Mucosa of descending colon (tissue), 3 donors: ENCODE data around the gene RIC1. TPM values are rescaled to one million over a fixed set of nuclear protein-coding genes. Genes with fewer than 3 reads are reported as not detected.

Experiments
- ATAC-seq: fragments of 200-7000 bp; cut with Tn5 transposase; one replicate; pipeline ENCODE4 v1.9.1; 2020; ENCODE audit warnings: mild to moderate bottlenecking, moderate library complexity
- DNase-seq, 3 donors: peaks; one replicate each; pipeline ENCODE4 v3.0.0-alpha.2; 2020
- H3K36me3 ChIP-seq: fragments of 200-600 bp; one replicate; pipeline ENCODE4 v1.8.0; 2021; ENCODE audit warnings: low read depth, mild to moderate bottlenecking
- H3K4me1 ChIP-seq: fragments of 200-600 bp; one replicate; pipeline ENCODE4 v1.8.0; 2021; ENCODE audit warnings: low read depth, mild to moderate bottlenecking
- H3K4me3 ChIP-seq: fragments of 200-600 bp; one replicate; pipeline ENCODE4 v1.8.0; 2021; ENCODE audit warnings: mild to moderate bottlenecking
- H3K9me3 ChIP-seq: fragments of 200-600 bp; one replicate; pipeline ENCODE4 v1.8.0; 2021; ENCODE audit warnings: mild to moderate bottlenecking
- intact Hi-C, 2 donors: fragments of 100-400 bp; cut with DNase I in 1 of 2; cut with micrococcal nuclease in 1 of 2; formaldehyde crosslinking; loops; one replicate each; pipeline versions ENCODE4 v1.11.0 to v1.11.1; 2022; cut with DNase I, micrococcal nuclease
- total RNA-seq, 3 donors: library from RNA; stranded (reverse); fragmentation: NEBNext Ultra II Directional in 2 of 3; extraction: Animal tissue kit (Norgen Biotek cat#: 25700) in 2 of 3; gene quantifications; one replicate each; pipeline versions ENCODE4 v1.2.1 to v1.2.4, GENCODE V29; 2021 to 2023
- TF ChIP-seq, protein P1 (sequence below): fragments of 200-600 bp; IDR thresholded peaks from one replicate; pipeline ENCODE4 v1.8.0; 2022; ENCODE audit warnings: antibody characterized with exemption, mild to moderate bottlenecking
- donor health status: DM: no; HTN: no; CAD: no; lungs with moderate emphysema.
- donor health status: DM: no; HTN: no; CAD: no.
- donor health status: DM: no; HTN: yes; CAD: no.

RIC1 gene
- total RNA-seq, 3 donors from 2014 or later = 15.8 to 22.4 (median 20.2) TPM

DNA sequence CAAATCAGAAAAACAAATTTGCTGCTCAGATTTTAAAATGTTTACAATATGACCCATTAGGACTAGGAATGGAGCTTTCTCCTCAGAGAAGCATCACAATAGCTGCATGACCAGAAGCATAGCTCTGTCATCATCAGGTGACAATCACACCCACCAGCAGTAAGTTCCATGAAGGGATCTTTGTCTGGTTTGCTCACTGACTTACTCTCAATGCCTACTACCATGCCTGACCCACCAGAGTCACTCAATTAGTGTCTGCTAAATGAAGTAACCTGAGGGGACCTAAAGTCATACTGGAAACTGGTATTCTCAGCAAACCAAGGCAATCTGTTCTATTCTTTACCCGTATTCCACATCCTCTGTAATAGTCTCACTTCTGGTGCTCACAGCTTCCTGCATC is 196.3 kb downstream of the RIC1 start:
- TF ChIP-seq, protein P1, sequence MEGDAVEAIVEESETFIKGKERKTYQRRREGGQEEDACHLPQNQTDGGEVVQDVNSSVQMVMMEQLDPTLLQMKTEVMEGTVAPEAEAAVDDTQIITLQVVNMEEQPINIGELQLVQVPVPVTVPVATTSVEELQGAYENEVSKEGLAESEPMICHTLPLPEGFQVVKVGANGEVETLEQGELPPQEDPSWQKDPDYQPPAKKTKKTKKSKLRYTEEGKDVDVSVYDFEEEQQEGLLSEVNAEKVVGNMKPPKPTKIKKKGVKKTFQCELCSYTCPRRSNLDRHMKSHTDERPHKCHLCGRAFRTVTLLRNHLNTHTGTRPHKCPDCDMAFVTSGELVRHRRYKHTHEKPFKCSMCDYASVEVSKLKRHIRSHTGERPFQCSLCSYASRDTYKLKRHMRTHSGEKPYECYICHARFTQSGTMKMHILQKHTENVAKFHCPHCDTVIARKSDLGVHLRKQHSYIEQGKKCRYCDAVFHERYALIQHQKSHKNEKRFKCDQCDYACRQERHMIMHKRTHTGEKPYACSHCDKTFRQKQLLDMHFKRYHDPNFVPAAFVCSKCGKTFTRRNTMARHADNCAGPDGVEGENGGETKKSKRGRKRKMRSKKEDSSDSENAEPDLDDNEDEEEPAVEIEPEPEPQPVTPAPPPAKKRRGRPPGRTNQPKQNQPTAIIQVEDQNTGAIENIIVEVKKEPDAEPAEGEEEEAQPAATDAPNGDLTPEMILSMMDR = no peak
- Histone ChIP-seq H3K4me1 (peaks cover 4% of the 10 kb centered on the region), H3K4me3 (no peak overlapping the region), H3K36me3 (no peaks in the 10 kb centered on the region), H3K9me3 (no peaks in the 10 kb centered on the region)
- DNase-seq = no peak
- intact Hi-C loops = no loop called here
- no peak for ATAC-seq

Other genes with a start within 250 kb of the RIC1 start
- 10 to 100 TPM; 34.0 to 67.1 (median 53.0) TPM for gene PLGRKT, start 191.2 kb upstream of the RIC1 start, total RNA-seq
- gene CD274, start 178.6 kb upstream of the RIC1 start, total RNA-seq = 1 to 10 TPM; 2.6 to 5.4 (median 3.4) TPM
- 1 to 10 TPM in 1 of 3 donors, under 1 TPM in 2; 0.20 to 1.2 (median 0.63) TPM for gene PDCD1LG2, start 118.6 kb upstream of the RIC1 start, total RNA-seq
- gene ERMP1, start 204.0 kb downstream of the RIC1 start, total RNA-seq = 10 to 100 TPM; 29.5 to 60.6 (median 34.1) TPM